H1 (cell line): ENCODE measurements around the gene PLXDC2.

Experiments used
- CTCF ChIP-seq, 3 experiments: IDR thresholded peaks; 1 replicate in 2 of 3; 2 replicates in 1 of 3; pipeline versions ENCODE4 v1.5.1 to v1.6.1; 2011; ENCODE audit warnings: low read length in 3 of 3, mild to moderate bottlenecking in 3 of 3, inconsistent platforms in 2 of 3, low read depth in 1 of 3, moderate library complexity in 1 of 3; ENCODE audit not compliant: insufficient read depth in 1 of 3; ENCODE audit errors: control extremely low read depth in 1 of 3
- NANOG ChIP-seq: IDR thresholded peaks from 2 replicates; pipeline ENCODE4 v1.6.1; 2011; ENCODE audit warnings: low read length, low read depth, mild to moderate bottlenecking, inconsistent platforms; ENCODE audit not compliant: insufficient read depth, poor library complexity, severe bottlenecking
- RXRA ChIP-seq: IDR thresholded peaks from 2 replicates; pipeline ENCODE4 v1.6.1; 2011; ENCODE audit warnings: low read depth, mild to moderate bottlenecking, low read length, moderate library complexity; ENCODE audit not compliant: insufficient read depth
- TEAD4 ChIP-seq: IDR thresholded peaks from 2 replicates; pipeline ENCODE4 v1.6.1; 2012; ENCODE audit warnings: low read depth, low read length, inconsistent platforms, mixed read lengths

DNA sequence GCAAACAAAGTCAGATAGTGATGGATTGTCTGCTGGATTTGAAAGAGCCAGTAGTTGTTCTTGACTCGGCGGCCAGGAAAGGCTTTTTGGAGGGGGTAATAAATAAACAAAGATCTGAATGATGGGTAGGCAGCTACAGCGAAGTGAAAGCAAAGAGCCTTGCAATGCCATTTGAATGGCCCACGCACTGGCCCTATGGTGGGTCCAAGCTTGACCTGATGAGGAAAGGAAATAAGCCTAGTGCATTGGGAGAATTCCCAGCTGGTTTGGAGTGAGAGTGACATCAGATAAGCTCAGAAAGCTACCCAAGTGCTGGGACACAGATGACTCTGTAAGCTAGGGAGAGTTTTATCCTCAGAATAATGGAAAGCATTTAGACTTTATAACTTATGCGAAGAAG lies 365.2 kb downstream of the PLXDC2 start:
- TF ChIP-seq CTCF (IDR thresholded peaks at IDR 0.05; ENCODE audit: control extremely low read depth in 1 of 3, insufficient read depth in 1 of 3, low read depth in 1 of 3, low read length in 3 of 3), result no peak
- no peak for TF ChIP-seq NANOG
- TF ChIP-seq RXRA, result no peak
- TF ChIP-seq TEAD4, result no peak
